SK-N-SH treated with all-trans-retinoic acid at 6 μM for 48 hours (cell line): ENCODE results near the gene POLQ.

Experiments
- ATAC-seq: fragments of 200-7000 bp; cut with Tn5 transposase; 3 replicates; pipeline ENCODE4 v1.9.1; 2020; ENCODE audit warnings: mild to moderate bottlenecking, moderate library complexity
- ARNTL ChIP-seq: fragments of 450-650 bp; formaldehyde crosslinking; IDR thresholded peaks from 2 replicates; pipeline ENCODE4 v1.5.0; 2020; ENCODE audit warnings: low read depth, mild to moderate bottlenecking, moderate library complexity, borderline replicate concordance
- BACH2 ChIP-seq: fragments of 250-450 bp; sonication (Bioruptor Pico); IDR thresholded peaks from 2 replicates; pipeline ENCODE4 v1.9.0; 2021; ENCODE audit warnings: mild to moderate bottlenecking, borderline replicate concordance
- CREB5 ChIP-seq: fragments of 250-450 bp; sonication (Bioruptor Pico); IDR thresholded peaks from 2 replicates; pipeline ENCODE4 v1.5.1; 2020; ENCODE audit warnings: low read depth, mild to moderate bottlenecking, moderate library complexity
- CSDC2 ChIP-seq: fragments of 250-450 bp; sonication (Bioruptor Pico); IDR thresholded peaks from 2 replicates; pipeline ENCODE4 v1.5.0; 2020; ENCODE audit warnings: mild to moderate bottlenecking, moderate library complexity
- ESRRG ChIP-seq: fragments of 250-450 bp; sonication (Bioruptor Pico); IDR thresholded peaks from 2 replicates; pipeline ENCODE4 v1.6.1; 2021; ENCODE audit warnings: mild to moderate bottlenecking
- ISL1 ChIP-seq: fragments of 250-450 bp; sonication (Bioruptor Pico); IDR thresholded peaks from 2 replicates; pipeline ENCODE4 v2.1.2; 2022; ENCODE audit warnings: mild to moderate bottlenecking, moderate library complexity
- OSR1 ChIP-seq: fragments of 250-450 bp; sonication (Bioruptor Pico); IDR thresholded peaks from 2 replicates; pipeline ENCODE4 v1.8.0; 2022; ENCODE audit warnings: moderate library complexity, mild to moderate bottlenecking, inconsistent platforms
- PPARA ChIP-seq: fragments of 250-450 bp; sonication (Bioruptor Pico); IDR thresholded peaks from 2 replicates; pipeline ENCODE4 v1.5.0; 2020; ENCODE audit warnings: mild to moderate bottlenecking, borderline replicate concordance
- RARB ChIP-seq: fragments of 250-450 bp; sonication (Bioruptor Pico); IDR thresholded peaks from 2 replicates; pipeline ENCODE4 v1.8.0; 2021; ENCODE audit warnings: mild to moderate bottlenecking, moderate library complexity
- SNAI2 ChIP-seq: fragments of 250-450 bp; sonication (Bioruptor Pico); IDR thresholded peaks from 2 replicates; pipeline ENCODE4 v1.5.0; 2020; ENCODE audit warnings: mild to moderate bottlenecking, moderate library complexity
- TOX ChIP-seq: fragments of 250-450 bp; sonication (Bioruptor Pico); IDR thresholded peaks from 2 replicates; pipeline ENCODE4 v1.8.0; 2021; ENCODE audit warnings: mild to moderate bottlenecking, moderate library complexity, borderline replicate concordance
- ZC3H10 ChIP-seq: fragments of 250-450 bp; sonication (Bioruptor Pico); IDR thresholded peaks from 2 replicates; pipeline ENCODE4 v1.5.1; 2021; ENCODE audit warnings: mild to moderate bottlenecking, moderate library complexity
- ZFP3 ChIP-seq: fragments of 250-450 bp; sonication (Bioruptor Pico); IDR thresholded peaks from 2 replicates; pipeline ENCODE4 v1.5.0; 2020; ENCODE audit warnings: mild to moderate bottlenecking, moderate library complexity
- ZFP30 ChIP-seq: fragments of 450-650 bp; formaldehyde crosslinking; IDR thresholded peaks from 2 replicates; pipeline ENCODE4 v1.5.0; 2022; ENCODE audit warnings: mild to moderate bottlenecking, moderate library complexity
- ZNF565 ChIP-seq: fragments of 450-650 bp; formaldehyde crosslinking; conservative IDR thresholded peaks from 2 replicates; pipeline ENCODE4 v1.5.0; 2020; ENCODE audit warnings: low read depth, mild to moderate bottlenecking, moderate library complexity
- ZNF70 ChIP-seq: fragments of 450-650 bp; formaldehyde crosslinking; IDR thresholded peaks from 2 replicates; pipeline ENCODE4 v1.5.0; 2020; ENCODE audit warnings: mild to moderate bottlenecking, moderate library complexity
- TF ChIP-seq, protein P1 (sequence below): fragments of 250-450 bp; sonication (Bioruptor Pico); IDR thresholded peaks from 2 replicates; pipeline ENCODE4 v1.5.0; 2020; ENCODE audit warnings: mild to moderate bottlenecking, moderate library complexity
- TF ChIP-seq, protein P2 (sequence below): fragments of 250-450 bp; sonication (Bioruptor Pico); IDR thresholded peaks from 2 replicates; pipeline ENCODE4 v1.5.1; 2021; ENCODE audit warnings: mild to moderate bottlenecking, moderate library complexity
- TF ChIP-seq, protein P3 (sequence below): fragments of 250-450 bp; sonication (Bioruptor Pico); IDR thresholded peaks from 2 replicates; pipeline ENCODE4 v1.8.0; 2021; ENCODE audit warnings: low read depth, mild to moderate bottlenecking, moderate library complexity, borderline replicate concordance

Gene POLQ

DNA sequence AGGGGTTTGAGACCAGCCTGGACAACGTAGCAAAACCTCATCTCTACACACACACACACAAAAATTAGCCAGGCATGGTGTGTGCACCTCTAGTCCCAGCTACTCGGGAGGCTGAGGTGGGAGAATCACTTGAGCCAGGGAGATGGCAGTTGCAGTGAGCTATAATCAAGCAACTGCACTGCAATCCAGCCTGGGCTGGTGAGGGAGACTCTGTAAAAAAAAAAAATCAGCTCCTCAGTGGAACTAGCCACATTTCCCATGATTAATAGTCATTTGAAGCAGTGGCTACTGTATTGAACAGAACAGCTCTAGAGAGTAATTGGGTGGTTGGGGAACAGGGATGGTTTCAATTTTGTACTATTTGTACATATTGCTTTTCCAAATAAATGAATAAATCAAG lies 35.9 kb upstream of the POLQ start (continued):
- TF ChIP-seq, protein P1, sequence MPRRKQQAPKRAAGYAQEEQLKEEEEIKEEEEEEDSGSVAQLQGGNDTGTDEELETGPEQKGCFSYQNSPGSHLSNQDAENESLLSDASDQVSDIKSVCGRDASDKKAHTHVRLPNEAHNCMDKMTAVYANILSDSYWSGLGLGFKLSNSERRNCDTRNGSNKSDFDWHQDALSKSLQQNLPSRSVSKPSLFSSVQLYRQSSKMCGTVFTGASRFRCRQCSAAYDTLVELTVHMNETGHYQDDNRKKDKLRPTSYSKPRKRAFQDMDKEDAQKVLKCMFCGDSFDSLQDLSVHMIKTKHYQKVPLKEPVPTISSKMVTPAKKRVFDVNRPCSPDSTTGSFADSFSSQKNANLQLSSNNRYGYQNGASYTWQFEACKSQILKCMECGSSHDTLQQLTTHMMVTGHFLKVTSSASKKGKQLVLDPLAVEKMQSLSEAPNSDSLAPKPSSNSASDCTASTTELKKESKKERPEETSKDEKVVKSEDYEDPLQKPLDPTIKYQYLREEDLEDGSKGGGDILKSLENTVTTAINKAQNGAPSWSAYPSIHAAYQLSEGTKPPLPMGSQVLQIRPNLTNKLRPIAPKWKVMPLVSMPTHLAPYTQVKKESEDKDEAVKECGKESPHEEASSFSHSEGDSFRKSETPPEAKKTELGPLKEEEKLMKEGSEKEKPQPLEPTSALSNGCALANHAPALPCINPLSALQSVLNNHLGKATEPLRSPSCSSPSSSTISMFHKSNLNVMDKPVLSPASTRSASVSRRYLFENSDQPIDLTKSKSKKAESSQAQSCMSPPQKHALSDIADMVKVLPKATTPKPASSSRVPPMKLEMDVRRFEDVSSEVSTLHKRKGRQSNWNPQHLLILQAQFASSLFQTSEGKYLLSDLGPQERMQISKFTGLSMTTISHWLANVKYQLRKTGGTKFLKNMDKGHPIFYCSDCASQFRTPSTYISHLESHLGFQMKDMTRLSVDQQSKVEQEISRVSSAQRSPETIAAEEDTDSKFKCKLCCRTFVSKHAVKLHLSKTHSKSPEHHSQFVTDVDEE (CRISPR knock-in tag): no peak
- no peak for TF ChIP-seq ZFP30 (CRISPR knock-in tag)
- TF ChIP-seq ISL1: no peak
- TF ChIP-seq ESRRG (CRISPR knock-in tag): no peak
- no peak for TF ChIP-seq CSDC2 (CRISPR knock-in tag)
- no peak for TF ChIP-seq CREB5 (CRISPR knock-in tag)
- TF ChIP-seq ZNF565 (CRISPR knock-in tag): no peak
- no peak for TF ChIP-seq SNAI2 (CRISPR knock-in tag)
- TF ChIP-seq, all 23 proteins: peak for 0

DNA sequence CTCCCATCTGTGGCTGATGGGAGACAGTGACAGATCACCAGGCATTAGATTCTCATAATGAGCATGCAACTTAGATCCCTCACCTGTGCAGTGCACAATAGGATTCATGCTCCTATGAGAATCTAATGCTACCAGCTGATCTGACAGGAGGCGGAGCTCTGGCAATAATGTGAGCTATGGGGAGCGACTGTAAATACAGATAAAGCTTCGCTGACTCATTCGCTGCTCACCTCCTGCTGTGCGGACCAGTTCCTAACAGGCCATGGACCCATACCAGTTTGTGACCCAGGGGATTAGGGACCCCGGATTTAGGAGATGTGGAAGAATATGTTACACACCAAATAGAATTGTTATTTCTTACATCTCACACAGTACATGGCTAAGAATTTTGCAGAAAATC lies 28.7 kb upstream of the POLQ start:
- no peak for TF ChIP-seq ZNF70 (CRISPR knock-in tag)
- no peak for ATAC-seq

- ATAC-seq: no peak
- TF ChIP-seq ZNF70 (CRISPR knock-in tag): no peak
- TF ChIP-seq TOX (CRISPR knock-in tag): no peak
- no peak for TF ChIP-seq ZFP3 (CRISPR knock-in tag)
- no peak for TF ChIP-seq ESRRG (CRISPR knock-in tag)
- no peak for TF ChIP-seq ZC3H10 (CRISPR knock-in tag)
- TF ChIP-seq, protein P1 (CRISPR knock-in tag): no peak
- TF ChIP-seq, protein P2, sequence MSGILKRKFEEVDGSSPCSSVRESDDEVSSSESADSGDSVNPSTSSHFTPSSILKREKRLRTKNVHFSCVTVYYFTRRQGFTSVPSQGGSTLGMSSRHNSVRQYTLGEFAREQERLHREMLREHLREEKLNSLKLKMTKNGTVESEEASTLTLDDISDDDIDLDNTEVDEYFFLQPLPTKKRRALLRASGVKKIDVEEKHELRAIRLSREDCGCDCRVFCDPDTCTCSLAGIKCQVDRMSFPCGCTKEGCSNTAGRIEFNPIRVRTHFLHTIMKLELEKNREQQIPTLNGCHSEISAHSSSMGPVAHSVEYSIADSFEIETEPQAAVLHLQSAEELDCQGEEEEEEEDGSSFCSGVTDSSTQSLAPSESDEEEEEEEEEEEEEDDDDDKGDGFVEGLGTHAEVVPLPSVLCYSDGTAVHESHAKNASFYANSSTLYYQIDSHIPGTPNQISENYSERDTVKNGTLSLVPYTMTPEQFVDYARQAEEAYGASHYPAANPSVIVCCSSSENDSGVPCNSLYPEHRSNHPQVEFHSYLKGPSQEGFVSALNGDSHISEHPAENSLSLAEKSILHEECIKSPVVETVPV: no peak
- no peak for TF ChIP-seq OSR1 (CRISPR knock-in tag)
- TF ChIP-seq CREB5 (CRISPR knock-in tag): no peak
- TF ChIP-seq RARB (CRISPR knock-in tag): no peak
- no peak for TF ChIP-seq ARNTL (CRISPR knock-in tag)
- TF ChIP-seq PPARA (CRISPR knock-in tag): no peak
- no peak for TF ChIP-seq CSDC2 (CRISPR knock-in tag)
- no peak for TF ChIP-seq BACH2
- TF ChIP-seq, protein P3, sequence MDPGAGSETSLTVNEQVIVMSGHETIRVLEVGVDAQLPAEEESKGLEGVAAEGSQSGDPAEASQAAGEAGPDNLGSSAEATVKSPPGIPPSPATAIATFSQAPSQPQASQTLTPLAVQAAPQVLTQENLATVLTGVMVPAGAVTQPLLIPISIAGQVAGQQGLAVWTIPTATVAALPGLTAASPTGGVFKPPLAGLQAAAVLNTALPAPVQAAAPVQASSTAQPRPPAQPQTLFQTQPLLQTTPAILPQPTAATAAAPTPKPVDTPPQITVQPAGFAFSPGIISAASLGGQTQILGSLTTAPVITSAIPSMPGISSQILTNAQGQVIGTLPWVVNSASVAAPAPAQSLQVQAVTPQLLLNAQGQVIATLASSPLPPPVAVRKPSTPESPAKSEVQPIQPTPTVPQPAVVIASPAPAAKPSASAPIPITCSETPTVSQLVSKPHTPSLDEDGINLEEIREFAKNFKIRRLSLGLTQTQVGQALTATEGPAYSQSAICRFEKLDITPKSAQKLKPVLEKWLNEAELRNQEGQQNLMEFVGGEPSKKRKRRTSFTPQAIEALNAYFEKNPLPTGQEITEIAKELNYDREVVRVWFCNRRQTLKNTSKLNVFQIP (CRISPR knock-in tag): no peak
Observed at GRCh38 chr3:121567649-121568048, 21.9 kb upstream of the POLQ start, which contains the start of gene ARGFX. Gene ARGFX (plus strand): TSS chr3:121567949. CDS start chr3:121570714, 2,765 bp downstream.
